Activated naive CD8-positive, alpha-beta T cell (primary cell): ENCODE data around the gene SENP2.
A peak's percentile ranks its signal among the peaks of the same experiment; 100 is the strongest.
"Not testable (repeated sequence)": the region's sequence is repeated elsewhere in the genome, so short reads cannot be mapped to it uniquely, and the experiment has no call there.

ENCODE experiments used
- H3K27ac Mint-ChIP-seq: one replicate; pipeline ENCODE4 v1.8.0; 2021; ENCODE audit warnings: mixed read lengths
- H3K27me3 Mint-ChIP-seq: one replicate; pipeline ENCODE4 v1.8.0; 2021; ENCODE audit warnings: mixed read lengths
- H3K36me3 Mint-ChIP-seq: one replicate; pipeline ENCODE4 v1.8.0; 2021; ENCODE audit warnings: mixed read lengths
- H3K4me1 Mint-ChIP-seq: one replicate; pipeline ENCODE4 v1.8.0; 2021; ENCODE audit warnings: low read depth, mixed read lengths
- H3K4me3 Mint-ChIP-seq: one replicate; pipeline ENCODE4 v1.8.0; 2021; ENCODE audit warnings: mild to moderate bottlenecking, mixed read lengths
- H3K9me3 Mint-ChIP-seq: one replicate; pipeline ENCODE4 v1.8.0; 2021; ENCODE audit warnings: low read depth, mixed read lengths

SENP2 gene

GRCh38 chr3:185585859-185586685 lies at the start of gene SENP2:
Gene SENP2, plus strand, starts transcription at chr3:185586295. Its CDS starts 119 bp downstream, at chr3:185586414.
- Mint-ChIP-seq H3K4me3 (peak within 1 kb of the TSS; percentile 95), H3K36me3 (peaks cover 3% of the 10 kb centered on the region), H3K9me3 (no peaks in the 10 kb centered on the region), H3K4me1 (peaks cover 34% of the 10 kb centered on the region), H3K27me3 (no peaks in the 10 kb centered on the region), H3K27ac (peak within 1 kb of the TSS; percentile 96)

GRCh38 chr3:185537369-185537970 lies 48.6 kb upstream of the SENP2 start:
- Mint-ChIP-seq H3K27me3 (no peaks in the 10 kb centered on the region), H3K4me1 (peaks cover 7% of the 10 kb centered on the region), H3K4me3 (no peak overlapping the region), H3K36me3 (peaks cover 2% of the 10 kb centered on the region), H3K9me3 (no peaks in the 10 kb centered on the region), H3K27ac (peak overlapping the region; percentile 90)

- Mint-ChIP-seq H3K27ac (no peak overlapping the region), H3K27me3 (no peaks in the 10 kb centered on the region), H3K36me3 (peaks cover 2% of the 10 kb centered on the region), H3K4me3 (no peak overlapping the region), H3K4me1 (peaks cover 7% of the 10 kb centered on the region), H3K9me3 (no peaks in the 10 kb centered on the region)
These were observed 46.2 kb upstream of the SENP2 start for GRCh38 chr3:185539934-185540333.

DNA sequence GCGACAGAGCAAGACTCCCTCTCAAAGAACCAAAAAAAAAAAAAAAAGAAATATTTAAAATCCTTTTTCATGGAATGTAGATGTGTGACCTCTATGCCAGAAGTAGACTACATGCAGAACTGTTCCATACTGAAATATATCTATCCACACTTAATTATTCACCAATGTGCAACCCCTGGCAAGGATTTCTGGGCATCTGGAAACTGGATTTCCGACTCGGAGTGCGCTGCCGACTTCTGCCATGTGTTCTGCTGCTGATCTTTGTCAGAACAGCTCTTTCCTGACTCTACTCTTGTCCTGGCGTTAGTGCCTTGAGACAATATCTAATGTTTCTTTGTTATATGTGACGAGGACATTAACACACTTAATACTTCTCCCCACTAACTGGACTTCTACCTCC lies 45.4 kb upstream of the SENP2 start:
- Mint-ChIP-seq H3K9me3 (no peaks in the 10 kb centered on the region), H3K27me3 (no peaks in the 10 kb centered on the region), H3K4me3 (no peak overlapping the region), H3K4me1 (peaks cover 7% of the 10 kb centered on the region), H3K36me3 (peaks cover 2% of the 10 kb centered on the region), H3K27ac (no peak overlapping the region)

DNA sequence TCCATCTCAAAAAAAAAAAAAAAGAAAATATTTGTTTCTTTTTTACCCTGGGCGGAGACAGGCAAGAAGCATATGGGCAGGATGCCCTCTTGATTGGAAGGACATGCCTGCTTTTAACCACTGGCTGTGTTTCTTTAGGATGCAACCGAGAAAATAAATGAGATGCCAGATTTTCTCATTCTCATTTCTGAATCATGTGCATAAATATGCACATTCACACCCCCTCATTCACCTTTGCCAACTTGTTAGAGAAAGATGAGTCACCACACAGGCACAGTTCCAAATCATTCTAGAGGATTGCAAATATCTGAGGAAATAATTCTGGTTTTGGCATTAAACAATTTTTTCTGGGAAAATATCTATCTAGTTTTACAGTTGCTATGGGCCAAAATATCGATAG lies 37.0 kb upstream of the SENP2 start:
- Mint-ChIP-seq H3K4me3 (no peak overlapping the region), H3K9me3 (no peaks in the 10 kb centered on the region), H3K4me1 (peaks cover 13% of the 10 kb centered on the region), H3K27ac (no peak overlapping the region), H3K27me3 (no peaks in the 10 kb centered on the region), H3K36me3 (no peaks in the 10 kb centered on the region)

DNA sequence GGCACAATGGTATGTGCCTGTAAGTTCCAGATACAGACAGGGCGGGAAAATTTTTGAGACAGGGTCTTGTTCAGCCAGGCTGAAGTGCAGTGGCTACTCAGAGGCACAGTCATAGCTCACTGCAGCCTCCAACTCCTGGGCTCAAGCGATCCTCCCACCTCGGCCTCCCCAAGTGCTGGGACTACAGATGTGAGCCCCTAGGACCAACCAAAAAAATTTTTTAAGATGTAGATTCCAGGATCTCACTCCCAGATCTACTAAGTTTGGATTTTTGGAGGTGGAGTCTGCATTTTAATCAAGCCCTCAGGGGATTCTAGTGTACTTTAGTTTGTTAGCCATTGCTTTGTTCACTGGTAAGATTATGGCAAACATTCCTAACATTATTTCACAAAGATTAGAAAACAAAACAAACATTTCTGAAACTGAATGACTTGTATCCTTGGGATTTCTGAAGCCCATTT lies 36.4 kb upstream of the SENP2 start:
- H3K4me3 Mint-ChIP-seq, result no peak overlapping the region
- no peaks in the 10 kb centered on the region for H3K36me3 Mint-ChIP-seq
- H3K9me3 Mint-ChIP-seq, result no peaks in the 10 kb centered on the region
- peaks cover 13% of the 10 kb centered on the region for H3K4me1 Mint-ChIP-seq
- no peaks in the 10 kb centered on the region for H3K27me3 Mint-ChIP-seq
- no peak overlapping the region for H3K27ac Mint-ChIP-seq

DNA sequence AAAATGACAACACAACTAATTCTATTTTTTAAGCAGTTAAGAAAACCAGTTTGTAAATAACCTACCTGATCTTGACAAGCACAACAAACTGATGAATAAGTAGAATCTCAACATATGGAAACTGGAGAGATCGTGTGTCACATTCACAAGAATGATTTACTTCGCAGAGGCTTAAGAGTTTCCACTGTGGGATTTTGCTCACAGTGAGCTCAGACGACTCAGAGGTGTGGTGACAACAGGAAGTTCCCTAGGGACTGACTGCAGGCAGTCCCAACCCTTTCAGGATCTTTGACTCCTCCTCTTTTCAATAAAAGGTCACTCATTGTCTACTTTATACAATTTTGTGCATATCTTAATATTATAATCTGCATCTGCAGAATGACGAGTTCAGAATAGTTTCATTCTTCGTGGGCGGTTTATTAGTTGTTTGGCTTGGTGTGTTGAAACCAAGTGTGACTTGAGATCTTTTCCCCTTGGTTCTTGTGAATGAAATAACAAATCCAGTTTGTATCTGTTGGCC lies 33.7 kb upstream of the SENP2 start, which contains the start of gene LIPH:
LIPH (minus strand) TSS at position 231 of the 520 bp plus-strand sequence; CDS start at position 114, 117 bp downstream.
- Mint-ChIP-seq H3K4me1 (peaks cover 10% of the 10 kb centered on the region), H3K4me3 (peak within 1 kb of the TSS; percentile 40), H3K36me3 (no peaks in the 10 kb centered on the region)

GRCh38 chr3:185555101-185555501 lies 31.0 kb upstream of the SENP2 start:
- H3K4me1 Mint-ChIP-seq, result peaks cover 15% of the 10 kb centered on the region
- H3K36me3 Mint-ChIP-seq, result no peaks in the 10 kb centered on the region
- peaks cover 2% of the 10 kb centered on the region for H3K27me3 Mint-ChIP-seq
- H3K27ac Mint-ChIP-seq, result no peak overlapping the region
- no peak overlapping the region for H3K4me3 Mint-ChIP-seq
- no peaks in the 10 kb centered on the region for H3K9me3 Mint-ChIP-seq

More for the DNA sequence above, 33.7 kb upstream of the SENP2 start, which contains the start of gene LIPH:
- Mint-ChIP-seq H3K27ac (peak within 1 kb of the TSS; percentile 81), H3K9me3 (no peaks in the 10 kb centered on the region), H3K27me3 (no peaks in the 10 kb centered on the region)

- no peak overlapping the region for H3K4me3 Mint-ChIP-seq
- H3K27ac Mint-ChIP-seq, result no peak overlapping the region
- peaks cover 15% of the 10 kb centered on the region for H3K4me1 Mint-ChIP-seq
- H3K36me3 Mint-ChIP-seq, result no peaks in the 10 kb centered on the region
- no peaks in the 10 kb centered on the region for H3K9me3 Mint-ChIP-seq
- H3K27me3 Mint-ChIP-seq, result peaks cover 2% of the 10 kb centered on the region
These were observed 30.2 kb upstream of the SENP2 start for GRCh38 chr3:185555860-185556347.

GRCh38 chr3:185556640-185557039 lies 29.5 kb upstream of the SENP2 start:
- H3K27me3 Mint-ChIP-seq, H3K9me3 Mint-ChIP-seq, H3K36me3 Mint-ChIP-seq, H3K27ac Mint-ChIP-seq, H3K4me3 Mint-ChIP-seq: not testable (repeated sequence)
- H3K4me1 Mint-ChIP-seq, result peaks cover 17% of the 10 kb centered on the region

- no peak overlapping the region for H3K4me3 Mint-ChIP-seq
These were observed 27.7 kb upstream of the SENP2 start for GRCh38 chr3:185558395-185558794.

GRCh38 chr3:185559706-185560090 lies 26.4 kb upstream of the SENP2 start:
- Mint-ChIP-seq H3K27ac (no peak overlapping the region), H3K36me3 (no peaks in the 10 kb centered on the region), H3K4me1 (peaks cover 14% of the 10 kb centered on the region), H3K9me3 (no peaks in the 10 kb centered on the region), H3K27me3 (peaks cover 2% of the 10 kb centered on the region), H3K4me3 (peak overlapping the region; percentile 84)

More at GRCh38 chr3:185558395-185558794, 27.7 kb upstream of the SENP2 start:
- Mint-ChIP-seq H3K27ac (no peak overlapping the region), H3K27me3 (peaks cover 2% of the 10 kb centered on the region), H3K9me3 (no peaks in the 10 kb centered on the region), H3K36me3 (no peaks in the 10 kb centered on the region), H3K4me1 (peaks cover 14% of the 10 kb centered on the region)

DNA sequence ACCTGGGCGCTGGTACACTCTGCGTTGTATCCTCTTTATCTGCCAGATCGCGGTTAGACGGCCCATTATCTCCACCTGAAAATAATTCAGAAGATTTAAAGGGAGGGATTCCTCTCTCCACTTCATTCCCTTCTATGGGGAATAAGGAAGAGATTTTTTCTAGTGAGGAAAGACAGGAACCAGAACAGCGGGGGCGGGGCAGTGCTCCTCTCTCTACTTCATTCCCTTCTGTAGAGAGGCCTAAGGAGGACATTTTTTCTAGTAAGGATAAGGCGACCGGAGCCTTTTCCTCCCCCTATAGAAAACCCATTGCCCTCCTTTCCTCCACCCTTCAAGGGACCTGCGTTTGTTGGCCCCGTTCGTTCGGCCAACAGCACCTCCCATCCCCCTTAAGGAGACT lies 25.4 kb upstream of the SENP2 start:
- H3K4me3 Mint-ChIP-seq, result no peak overlapping the region
- no peak overlapping the region for H3K27ac Mint-ChIP-seq
- H3K9me3 Mint-ChIP-seq, result no peaks in the 10 kb centered on the region
- H3K4me1 Mint-ChIP-seq, result peaks cover 14% of the 10 kb centered on the region
- peaks cover 2% of the 10 kb centered on the region for H3K27me3 Mint-ChIP-seq
- H3K36me3 Mint-ChIP-seq, result no peaks in the 10 kb centered on the region

DNA sequence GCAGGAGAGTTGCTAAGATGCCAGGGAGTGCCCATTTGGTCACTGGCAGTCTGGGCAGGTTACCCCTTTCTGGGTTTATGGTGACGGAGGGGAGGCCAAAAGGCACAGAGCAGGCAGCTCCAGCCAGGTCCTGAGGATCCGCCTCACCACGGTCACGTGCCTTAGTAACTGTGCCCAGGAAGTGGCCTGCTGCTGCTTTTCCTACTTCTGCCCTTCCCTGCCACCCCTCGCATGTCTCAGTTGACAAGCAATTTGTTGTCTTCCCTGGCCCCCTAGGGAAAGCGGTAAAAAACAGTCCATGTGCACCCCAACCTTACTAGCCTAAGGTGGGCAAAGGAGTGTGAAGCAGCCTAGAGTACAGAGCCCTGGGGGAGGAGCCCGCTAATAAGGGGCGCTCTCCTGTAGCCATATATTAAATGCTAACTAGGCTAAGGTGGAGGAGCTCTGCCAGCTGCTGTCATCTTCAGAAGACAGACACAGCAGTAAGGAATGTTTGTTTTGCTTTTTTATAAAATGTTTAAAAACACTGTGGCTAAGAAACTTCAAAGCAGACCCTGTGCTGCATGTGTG lies 24.6 kb upstream of the SENP2 start:
- Mint-ChIP-seq H3K4me3 (no peak overlapping the region), H3K27ac (peak overlapping the region; percentile 47), H3K27me3 (peaks cover 2% of the 10 kb centered on the region), H3K9me3 (no peaks in the 10 kb centered on the region), H3K4me1 (peaks cover 14% of the 10 kb centered on the region), H3K36me3 (no peaks in the 10 kb centered on the region)

DNA sequence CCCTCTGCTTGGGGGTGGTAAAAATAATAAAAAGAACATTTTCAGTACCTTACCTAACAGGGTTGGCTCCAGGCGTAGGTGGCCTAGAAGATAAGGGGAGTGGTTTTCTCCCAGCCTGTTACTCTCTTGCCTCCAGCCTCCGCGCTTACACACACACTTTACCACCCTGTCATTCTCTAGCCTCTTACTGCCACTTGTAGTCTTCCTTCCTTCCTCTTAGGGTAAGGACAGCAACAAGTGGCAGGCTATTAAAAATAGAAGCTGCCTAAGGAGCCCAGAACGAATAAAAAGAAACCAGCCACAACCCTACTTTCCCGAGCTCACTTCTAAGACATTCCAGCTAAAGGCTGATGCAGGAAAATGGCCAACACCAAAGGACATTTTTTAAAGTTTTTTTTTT lies 24.1 kb upstream of the SENP2 start:
- H3K4me1 Mint-ChIP-seq, result peaks cover 14% of the 10 kb centered on the region
- peaks cover 2% of the 10 kb centered on the region for H3K27me3 Mint-ChIP-seq
- peak overlapping the region; percentile 54 for H3K27ac Mint-ChIP-seq
- H3K9me3 Mint-ChIP-seq, result no peaks in the 10 kb centered on the region
- no peak overlapping the region for H3K4me3 Mint-ChIP-seq
- no peaks in the 10 kb centered on the region for H3K36me3 Mint-ChIP-seq
